Endothelial cell (in vitro differentiated cells): ENCODE data around the gene THOC3. TPM values are rescaled to one million over a fixed set of nuclear protein-coding genes. Genes with fewer than 3 reads are reported as not detected.
"Not testable (repeated sequence)": the region's sequence is repeated elsewhere in the genome, so short reads cannot be mapped to it uniquely, and the experiment has no call there.

Experiments
- DNase-seq: peaks from one replicate; pipeline ENCODE4 v3.0.0; 2021; ENCODE audit warnings: low spot score
- H3K27ac Mint-ChIP-seq: one replicate; pipeline ENCODE4 v1.8.0; 2021; ENCODE audit warnings: mixed read lengths, inconsistent platforms; ENCODE audit not compliant: unreplicated experiment
- H3K27me3 Mint-ChIP-seq: one replicate; pipeline ENCODE4 v1.8.0; 2021; ENCODE audit warnings: mild to moderate bottlenecking, moderate library complexity, mixed read lengths, inconsistent platforms; ENCODE audit not compliant: unreplicated experiment
- H3K36me3 Mint-ChIP-seq: one replicate; pipeline ENCODE4 v1.8.0; 2021; ENCODE audit warnings: mild to moderate bottlenecking, low read depth, mixed read lengths, inconsistent platforms; ENCODE audit not compliant: unreplicated experiment
- H3K4me1 Mint-ChIP-seq: one replicate; pipeline ENCODE4 v1.8.0; 2021; ENCODE audit warnings: mild to moderate bottlenecking, mixed read lengths, inconsistent platforms; ENCODE audit not compliant: unreplicated experiment
- H3K4me3 Mint-ChIP-seq: one replicate; pipeline ENCODE4 v1.8.0; 2021; ENCODE audit warnings: mild to moderate bottlenecking, mixed read lengths, inconsistent platforms; ENCODE audit not compliant: unreplicated experiment
- H3K9me3 Mint-ChIP-seq: one replicate; pipeline ENCODE4 v1.8.0; 2021; ENCODE audit warnings: mixed read lengths, inconsistent platforms; ENCODE audit not compliant: unreplicated experiment
- total RNA-seq: library from RNA; stranded (reverse); fragmentation: NEBNext Ultra II Directional; extraction: Animal tissue kit (Norgen Biotek cat#: 25700); gene quantifications from one replicate; pipeline ENCODE4 v1.2.1, GENCODE V29; 2021; ENCODE audit not compliant: unreplicated experiment
- TF ChIP-seq, protein P1 (sequence below): fragments of 200-600 bp; sonication (generic); IDR thresholded peaks from one replicate; pipeline ENCODE4 v1.5.0; 2021; ENCODE audit warnings: antibody characterized with exemption; ENCODE audit not compliant: unreplicated experiment

THOC3 gene
- total RNA-seq, 1 donor from 2014 or later = 52.9 TPM

GRCh38 chr5:175925106-175925505 is 43.0 kb downstream of the THOC3 start:
- not testable (repeated sequence) for H3K4me1 Mint-ChIP-seq, H3K36me3 Mint-ChIP-seq, H3K27ac Mint-ChIP-seq, H3K4me3 Mint-ChIP-seq, H3K27me3 Mint-ChIP-seq, DNase-seq, H3K9me3 Mint-ChIP-seq

GRCh38 chr5:175922192-175922885 is 45.8 kb downstream of the THOC3 start:
- H3K9me3 Mint-ChIP-seq = no peaks in the 10 kb centered on the region
- peaks cover 2% of the 10 kb centered on the region for H3K4me1 Mint-ChIP-seq
- no peaks in the 10 kb centered on the region for H3K27me3 Mint-ChIP-seq
- peaks cover 4% of the 10 kb centered on the region for H3K36me3 Mint-ChIP-seq
- no peak overlapping the region for H3K27ac Mint-ChIP-seq
- TF ChIP-seq, protein P1, sequence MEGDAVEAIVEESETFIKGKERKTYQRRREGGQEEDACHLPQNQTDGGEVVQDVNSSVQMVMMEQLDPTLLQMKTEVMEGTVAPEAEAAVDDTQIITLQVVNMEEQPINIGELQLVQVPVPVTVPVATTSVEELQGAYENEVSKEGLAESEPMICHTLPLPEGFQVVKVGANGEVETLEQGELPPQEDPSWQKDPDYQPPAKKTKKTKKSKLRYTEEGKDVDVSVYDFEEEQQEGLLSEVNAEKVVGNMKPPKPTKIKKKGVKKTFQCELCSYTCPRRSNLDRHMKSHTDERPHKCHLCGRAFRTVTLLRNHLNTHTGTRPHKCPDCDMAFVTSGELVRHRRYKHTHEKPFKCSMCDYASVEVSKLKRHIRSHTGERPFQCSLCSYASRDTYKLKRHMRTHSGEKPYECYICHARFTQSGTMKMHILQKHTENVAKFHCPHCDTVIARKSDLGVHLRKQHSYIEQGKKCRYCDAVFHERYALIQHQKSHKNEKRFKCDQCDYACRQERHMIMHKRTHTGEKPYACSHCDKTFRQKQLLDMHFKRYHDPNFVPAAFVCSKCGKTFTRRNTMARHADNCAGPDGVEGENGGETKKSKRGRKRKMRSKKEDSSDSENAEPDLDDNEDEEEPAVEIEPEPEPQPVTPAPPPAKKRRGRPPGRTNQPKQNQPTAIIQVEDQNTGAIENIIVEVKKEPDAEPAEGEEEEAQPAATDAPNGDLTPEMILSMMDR = no peak
- no peak overlapping the region for H3K4me3 Mint-ChIP-seq
- no peak for DNase-seq

DNA sequence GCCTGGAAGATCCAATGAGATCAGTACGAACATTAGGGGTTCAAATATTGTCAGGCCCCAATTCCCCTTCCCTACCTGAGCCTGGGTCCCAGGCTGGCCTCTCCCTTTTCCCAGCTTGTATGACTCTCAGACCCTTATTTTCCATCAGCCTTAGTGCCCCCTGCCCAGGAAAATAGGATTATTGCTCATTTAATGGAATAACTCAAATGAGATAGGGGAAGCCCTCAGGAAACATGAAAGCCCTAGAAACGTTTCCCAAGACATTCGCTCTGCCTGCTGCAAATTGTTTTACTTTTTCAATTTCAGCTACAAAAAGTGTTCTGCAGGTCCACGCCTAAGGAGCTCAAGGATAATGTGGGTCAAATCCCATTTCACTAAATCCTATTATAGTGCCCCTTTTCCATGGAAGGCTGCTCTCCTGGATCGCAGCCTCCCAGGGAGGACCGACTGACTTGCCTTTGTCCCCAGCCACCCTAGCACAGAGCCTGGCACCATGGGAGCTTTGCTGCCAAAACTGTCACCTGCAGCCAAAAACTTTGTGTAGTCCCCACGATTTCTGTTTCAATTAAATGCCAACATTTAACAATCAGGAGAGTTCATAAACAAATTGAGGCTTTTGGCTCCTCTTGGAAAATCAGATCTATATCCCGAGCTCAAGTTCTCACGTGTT is 46.9 kb downstream of the THOC3 start:
- H3K27ac Mint-ChIP-seq = no peak overlapping the region

GRCh38 chr5:175920231-175920811 is 47.8 kb downstream of the THOC3 start:
- Mint-ChIP-seq H3K4me1 (peaks cover 10% of the 10 kb centered on the region), H3K9me3 (no peaks in the 10 kb centered on the region), H3K36me3 (peaks cover 4% of the 10 kb centered on the region), H3K4me3 (no peak overlapping the region), H3K27me3 (no peaks in the 10 kb centered on the region), H3K27ac (no peak overlapping the region)
- TF ChIP-seq, protein P1 = no peak
- DNase-seq = no peak

More for the DNA sequence above, 46.9 kb downstream of the THOC3 start:
- DNase-seq = no peak
- H3K4me3 Mint-ChIP-seq = no peak overlapping the region
- H3K36me3 Mint-ChIP-seq = peaks cover 4% of the 10 kb centered on the region
- no peaks in the 10 kb centered on the region for H3K9me3 Mint-ChIP-seq
- H3K27me3 Mint-ChIP-seq = no peaks in the 10 kb centered on the region
- H3K4me1 Mint-ChIP-seq = peaks cover 2% of the 10 kb centered on the region
- TF ChIP-seq, protein P1 = no peak

DNA sequence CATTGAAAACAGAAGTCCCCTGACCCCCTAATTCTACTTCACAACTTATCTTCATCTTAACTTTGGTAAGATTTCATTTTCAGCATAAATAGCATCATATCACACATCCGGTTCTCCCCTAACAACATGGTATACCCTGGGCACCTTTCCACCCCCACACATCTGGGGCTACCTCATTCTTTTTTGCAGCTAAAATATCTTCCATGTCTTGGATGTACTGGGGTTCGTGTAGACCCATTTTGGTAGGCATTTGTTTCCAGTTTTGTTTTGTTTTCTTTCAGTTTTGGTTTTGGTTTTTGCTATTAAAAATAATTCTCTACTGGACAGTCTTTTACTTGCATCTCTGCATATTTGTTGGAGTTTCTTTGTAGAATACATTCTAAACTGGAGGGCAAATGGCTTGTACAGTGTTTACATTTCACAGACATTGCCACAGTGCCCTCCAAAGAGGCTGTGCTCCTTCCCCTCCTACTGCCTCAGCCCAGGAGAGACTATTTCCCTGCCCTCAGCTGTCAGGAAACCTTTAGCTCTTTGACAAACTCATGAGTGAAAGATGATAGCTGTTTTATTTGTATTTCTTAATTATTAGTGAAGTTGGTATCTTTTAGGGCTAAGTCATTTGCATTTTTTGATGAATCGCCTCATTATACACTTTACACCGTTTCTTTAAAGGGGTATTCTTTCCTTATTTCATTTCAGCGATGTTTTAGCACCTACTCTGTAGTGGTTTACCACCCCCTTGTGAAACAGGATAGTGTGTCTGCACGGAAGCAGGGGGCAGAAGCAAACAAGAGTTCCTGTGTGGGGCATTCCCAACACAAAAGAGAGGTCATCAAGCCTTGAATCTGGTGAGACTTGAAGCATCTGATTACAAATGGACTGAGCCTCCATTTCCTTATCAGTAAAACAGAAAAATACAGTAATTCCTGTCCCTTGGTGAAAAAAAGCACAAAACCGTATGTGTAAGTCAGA is 52.8 kb downstream of the THOC3 start:
- H3K9me3 Mint-ChIP-seq = not testable (repeated sequence)
- peak overlapping the region; percentile 74 for H3K4me3 Mint-ChIP-seq

GRCh38 chr5:175913835-175914672 is 54.1 kb downstream of the THOC3 start:
- not testable (repeated sequence) for H3K4me3 Mint-ChIP-seq, DNase-seq, H3K36me3 Mint-ChIP-seq, H3K27ac Mint-ChIP-seq, H3K9me3 Mint-ChIP-seq, H3K27me3 Mint-ChIP-seq
- peaks cover 15% of the 10 kb centered on the region for H3K4me1 Mint-ChIP-seq

More for the DNA sequence above, 52.8 kb downstream of the THOC3 start:
- Mint-ChIP-seq H3K4me1 (peaks cover 15% of the 10 kb centered on the region), H3K27ac (peak overlapping the region; percentile 68)
- H3K27me3 Mint-ChIP-seq, H3K36me3 Mint-ChIP-seq, DNase-seq: not testable (repeated sequence)

GRCh38 chr5:175910072-175910471 is 58.0 kb downstream of the THOC3 start:
- not testable (repeated sequence) for H3K4me1 Mint-ChIP-seq, DNase-seq, H3K36me3 Mint-ChIP-seq, H3K27me3 Mint-ChIP-seq, H3K27ac Mint-ChIP-seq, H3K9me3 Mint-ChIP-seq, H3K4me3 Mint-ChIP-seq
